Measurements from ENCODE around the gene LRPAP1. TPM values are rescaled to one million over a fixed set of nuclear protein-coding genes. Genes with fewer than 3 reads are reported as not detected.

Gene LRPAP1
- total and polyA plus RNA-seq, 10 of the 15 experiments (the other 5 are each of a cell fraction or from before 2014, with no cell fraction given) = 1.0 to 100 (median 51.1) TPM

GRCh38 chr4:3461515-3462291 is 70.5 kb downstream of the LRPAP1 start:
- ChIA-PET CTCF (no interaction called here), RAD21 (ENCODE audit: unreplicated experiment) (no interaction called here), SMC1A (ENCODE audit: uncharacterized antibody, unreplicated experiment) (no interaction called here), POLR2A (no interaction called here)
- FAIRE-seq (no peak), ATAC-seq (no peak; the same call in 2 of the 3 replicates), DNase-seq (ENCODE audit: low read depth, low spot score) (no peak)
- in situ Hi-C loops (cut with MboI) (no loop called here), intact Hi-C loops (cut with micrococcal nuclease; ENCODE audit: unreplicated experiment) (no loop called here)
- H4K20me1 ChIP-seq (ENCODE audit: control insufficient read depth, insufficient read depth) = no peaks in the 10 kb centered on the region
- no peak overlapping the region for H3K9ac ChIP-seq (ENCODE audit: control insufficient read depth, insufficient read depth, low read length)
- H3K36me3 ChIP-seq (ENCODE audit: control insufficient read depth in 2 of 2, insufficient read depth in 2 of 2, low read length in 1 of 2) = no peaks in the 10 kb centered on the region
- H3K27me3 ChIP-seq (replicated peaks in 1 of 2; ENCODE audit: control insufficient read depth in 2 of 2, insufficient read depth in 2 of 2, low read length in 1 of 2) = peaks cover 0 to 5% of the 10 kb centered on the region in 2 experiments; a peak in 2 of 4 replicates
- no peak overlapping the region for H3K4me2 ChIP-seq (ENCODE audit: control insufficient read depth, insufficient read depth)
- no peak overlapping the region for H2AFZ ChIP-seq (ENCODE audit: control insufficient read depth, low read depth, low read length)
- WGBS (ENCODE audit: insufficient coverage, insufficient replicate concordance, low lambda C conversion rate, missing lambda C conversion rate) = 54% methylated on average over 23 of the region's 25 CpGs
- H3K79me2 ChIP-seq (ENCODE audit: control insufficient read depth, insufficient read depth, low read length) = no peaks in the 10 kb centered on the region
- no peak overlapping the region for H3K27ac ChIP-seq (ENCODE audit: control insufficient read depth, insufficient read depth)
- TF ChIP-seq RAD21 (IDR thresholded peaks at IDR 0.05; ENCODE audit: insufficient read depth, low read depth, low read length) = no peak
- no peak for TF ChIP-seq HDGF (IDR thresholded peaks at IDR 0.05)
- peak in 1 of 2 experiments; percentile 75; a peak in 2 of 3 replicates for TF ChIP-seq EGR1 (IDR thresholded peaks at IDR 0.05; ENCODE audit: borderline replicate concordance in 1 of 2, low read depth in 2 of 2, low read length in 2 of 2)
- no peak for TF ChIP-seq ESRRA (IDR thresholded peaks at IDR 0.05; ENCODE audit: low read length)
- no peak for TF ChIP-seq LARP7 (IDR thresholded peaks at IDR 0.05)
- TF ChIP-seq E2F4 (IDR thresholded peaks at IDR 0.05; ENCODE audit: low read depth, low read length) = no peak
- 0 out of 2 replicates have a peak, but pooled peaks have one; percentile 21 for TF ChIP-seq NR2F1 (conservative IDR thresholded peaks at IDR 0.05)
- TF ChIP-seq RCOR1 (conservative IDR thresholded peaks at IDR 0.05; ENCODE audit: low read depth, low read length) = no peak
- H3K9me3 ChIP-seq (replicated peaks; ENCODE audit: control insufficient read depth, insufficient read depth, low read length) = no peaks in the 10 kb centered on the region
- no TSS peak for BruUV-seq (replicated peaks)
- H3K4me1 ChIP-seq (ENCODE audit: control insufficient read depth, insufficient read depth, low read length) = no peaks in the 10 kb centered on the region
- no peak overlapping the region for H3K4me3 ChIP-seq

Data from GM12878 (cell line).